C4-2B (cell line): ENCODE results near the gene MAFB.

Experiments used
- H3K27ac ChIP-seq: fragments of 450-650 bp; 2 replicates; pipeline ENCODE4 v1.5.1; 2017
- ZFX ChIP-seq: fragments of 450-650 bp; IDR thresholded peaks from 2 replicates; pipeline ENCODE4 v1.6.1; 2017
- TF ChIP-seq, protein P1 (sequence below): fragments of 450-650 bp; conservative IDR thresholded peaks from 2 replicates; pipeline ENCODE4 v1.5.1; 2017; ENCODE audit warnings: mild to moderate bottlenecking

Gene MAFB

DNA sequence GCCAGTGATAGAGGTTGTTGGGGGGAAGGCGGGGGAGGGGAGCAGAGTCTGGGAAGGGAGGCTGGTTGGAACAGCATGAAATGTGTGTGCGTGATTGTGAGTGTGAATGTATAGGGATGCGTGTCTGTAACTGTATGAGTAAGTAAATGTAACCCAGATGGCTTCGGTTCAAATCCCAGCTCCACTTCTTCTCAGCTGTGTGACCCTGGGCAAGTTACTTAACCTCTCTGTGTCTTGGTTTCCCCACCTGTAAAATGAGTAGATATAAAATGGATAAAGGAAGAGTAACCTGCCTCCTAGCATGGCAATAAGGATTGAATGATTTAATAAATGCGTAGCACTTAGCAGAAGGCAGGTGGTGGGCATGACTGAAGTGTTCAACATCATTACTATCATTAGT is 24.1 kb downstream of the MAFB start:
- TF ChIP-seq, protein P1, sequence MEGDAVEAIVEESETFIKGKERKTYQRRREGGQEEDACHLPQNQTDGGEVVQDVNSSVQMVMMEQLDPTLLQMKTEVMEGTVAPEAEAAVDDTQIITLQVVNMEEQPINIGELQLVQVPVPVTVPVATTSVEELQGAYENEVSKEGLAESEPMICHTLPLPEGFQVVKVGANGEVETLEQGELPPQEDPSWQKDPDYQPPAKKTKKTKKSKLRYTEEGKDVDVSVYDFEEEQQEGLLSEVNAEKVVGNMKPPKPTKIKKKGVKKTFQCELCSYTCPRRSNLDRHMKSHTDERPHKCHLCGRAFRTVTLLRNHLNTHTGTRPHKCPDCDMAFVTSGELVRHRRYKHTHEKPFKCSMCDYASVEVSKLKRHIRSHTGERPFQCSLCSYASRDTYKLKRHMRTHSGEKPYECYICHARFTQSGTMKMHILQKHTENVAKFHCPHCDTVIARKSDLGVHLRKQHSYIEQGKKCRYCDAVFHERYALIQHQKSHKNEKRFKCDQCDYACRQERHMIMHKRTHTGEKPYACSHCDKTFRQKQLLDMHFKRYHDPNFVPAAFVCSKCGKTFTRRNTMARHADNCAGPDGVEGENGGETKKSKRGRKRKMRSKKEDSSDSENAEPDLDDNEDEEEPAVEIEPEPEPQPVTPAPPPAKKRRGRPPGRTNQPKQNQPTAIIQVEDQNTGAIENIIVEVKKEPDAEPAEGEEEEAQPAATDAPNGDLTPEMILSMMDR, result no peak
- TF ChIP-seq ZFX, result no peak
- H3K27ac ChIP-seq, result 0 out of 2 replicates have a peak overlapping the region, but pooled peaks have one; percentile 18

DNA sequence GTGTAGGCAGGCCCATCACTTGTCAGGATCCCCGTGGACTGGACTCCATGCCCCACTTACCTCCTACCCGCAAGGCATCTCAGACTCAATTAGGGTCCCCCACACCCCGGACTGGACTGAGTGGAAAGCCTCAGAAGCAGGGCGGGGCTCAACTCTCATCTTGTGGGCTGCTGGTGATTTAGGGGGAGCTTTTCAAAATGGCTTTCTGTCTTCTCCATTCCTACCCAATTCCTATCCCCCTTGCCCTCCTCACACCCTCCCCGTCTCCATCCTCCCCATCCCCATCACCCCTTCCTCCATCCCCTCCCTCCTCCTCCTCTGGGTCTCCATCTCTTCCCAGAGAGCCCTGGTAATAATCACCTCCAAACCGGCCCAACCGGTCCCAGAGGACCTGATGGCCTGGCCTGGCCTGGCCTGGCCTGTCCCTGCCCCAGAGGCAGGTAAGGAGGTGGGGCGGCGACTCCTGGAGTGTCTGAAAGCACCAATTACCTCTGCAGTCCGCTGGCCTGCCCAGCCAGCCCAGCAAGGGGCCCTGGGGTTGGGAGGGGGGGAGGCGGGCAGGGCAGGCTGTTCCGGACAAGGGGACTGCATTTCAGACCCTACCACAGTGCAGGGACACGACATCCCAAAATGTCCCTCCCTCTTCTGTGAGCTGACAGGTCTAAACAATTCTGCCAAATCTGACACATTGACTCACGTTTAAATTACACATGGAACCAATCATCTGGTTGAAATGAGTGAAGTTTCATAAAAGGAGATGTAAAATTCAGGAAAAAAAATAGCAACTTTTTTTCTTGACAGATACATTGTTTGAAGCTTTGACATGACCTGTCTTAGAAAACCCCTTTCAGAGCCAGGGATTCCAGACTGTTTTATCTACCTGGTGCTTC is 24.8 kb downstream of the MAFB start:
- no peak for TF ChIP-seq ZFX
- TF ChIP-seq, protein P1, result no peak
- peak overlapping the region; percentile 18; the same call in 1 of the 2 replicates for H3K27ac ChIP-seq

DNA sequence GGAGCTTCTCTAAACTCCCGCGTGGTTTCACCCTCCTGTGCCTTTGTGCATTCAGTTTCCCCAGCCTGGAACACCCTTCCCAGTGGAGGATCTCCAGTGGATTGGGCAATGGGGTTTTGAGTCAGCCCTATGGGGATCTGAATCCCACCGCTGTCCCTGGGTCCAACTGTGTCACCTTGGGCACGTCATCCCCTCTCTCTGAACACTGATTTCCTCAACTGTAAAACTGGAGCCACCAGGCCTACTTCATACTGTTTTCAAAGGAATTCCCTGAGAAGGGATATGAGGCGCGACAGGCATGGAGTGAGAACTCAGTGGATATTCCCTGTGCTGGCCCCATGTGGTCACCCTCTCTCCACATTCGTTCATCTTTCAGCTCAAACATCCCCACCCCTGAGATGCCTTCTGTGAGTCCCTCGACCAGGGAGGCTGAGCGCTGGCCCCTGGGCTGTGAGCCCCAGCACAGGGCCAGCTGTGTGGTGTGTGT is 25.7 kb downstream of the MAFB start:
- TF ChIP-seq, protein P1, result no peak
- TF ChIP-seq ZFX, result no peak
- H3K27ac ChIP-seq, result no peak overlapping the region

DNA sequence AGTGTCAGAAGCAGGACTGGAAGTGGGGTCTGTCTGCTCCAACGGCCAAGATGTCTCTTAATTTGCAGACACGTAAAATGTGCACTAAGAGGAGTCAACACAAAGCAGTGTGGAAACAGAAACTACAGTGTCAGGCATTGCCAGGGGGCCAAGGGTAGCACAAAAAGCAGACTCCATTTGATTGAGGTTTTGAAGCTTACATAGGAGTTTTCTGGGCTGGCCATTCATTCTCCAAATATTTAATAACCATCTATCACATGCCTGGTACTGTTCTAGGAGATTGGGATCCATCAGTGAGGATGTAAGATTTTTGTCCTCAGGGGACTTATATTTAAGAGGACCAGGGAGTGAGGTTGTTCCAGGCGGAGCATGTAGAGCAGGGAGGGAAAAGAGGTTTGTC is 29.5 kb downstream of the MAFB start:
- H3K27ac ChIP-seq, result no peak overlapping the region
- TF ChIP-seq, protein P1, result no peak
- no peak for TF ChIP-seq ZFX

DNA sequence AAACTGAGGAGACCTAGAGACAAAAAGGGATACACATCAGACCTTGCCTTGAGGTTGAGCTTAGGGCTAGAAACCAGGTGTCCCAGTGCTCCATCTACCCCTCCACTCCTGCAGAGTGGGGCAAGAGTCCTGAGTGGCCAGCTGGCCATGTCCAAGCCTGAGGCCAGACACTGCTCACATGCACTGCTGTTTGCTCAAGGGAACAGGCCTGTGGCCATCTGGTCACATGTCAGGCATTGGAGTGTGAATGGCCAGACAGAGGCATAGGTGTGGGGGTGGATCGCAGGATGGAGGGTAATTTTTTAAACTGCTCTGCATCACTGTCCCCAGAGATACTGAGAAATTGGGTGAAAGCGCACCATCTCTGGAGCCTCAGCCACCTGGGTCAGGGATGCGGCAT is 30.5 kb downstream of the MAFB start:
- no peak overlapping the region for H3K27ac ChIP-seq
- no peak for TF ChIP-seq ZFX
- TF ChIP-seq, protein P1, result no peak

DNA sequence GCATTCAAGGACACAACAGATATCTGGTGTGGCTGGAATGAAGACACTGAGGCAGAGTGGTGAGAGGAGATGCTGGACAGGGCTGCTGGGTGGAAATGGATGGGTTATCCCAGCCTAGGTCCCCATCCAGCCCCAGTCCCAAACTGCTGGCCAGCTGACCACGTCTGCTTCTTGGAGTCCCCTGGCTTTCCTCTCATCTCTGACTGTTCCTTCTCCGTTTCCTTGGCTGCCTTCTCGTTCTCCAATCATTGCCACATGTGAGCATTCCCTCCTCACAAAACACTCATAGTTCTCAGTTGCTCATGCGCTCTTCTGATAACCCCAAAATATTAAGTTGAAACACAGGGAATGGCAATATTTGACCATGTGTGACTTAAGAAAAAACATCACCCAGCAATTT is 31.5 kb downstream of the MAFB start:
- H3K27ac ChIP-seq, result no peak overlapping the region
- TF ChIP-seq ZFX, result no peak
- TF ChIP-seq, protein P1, result no peak

DNA sequence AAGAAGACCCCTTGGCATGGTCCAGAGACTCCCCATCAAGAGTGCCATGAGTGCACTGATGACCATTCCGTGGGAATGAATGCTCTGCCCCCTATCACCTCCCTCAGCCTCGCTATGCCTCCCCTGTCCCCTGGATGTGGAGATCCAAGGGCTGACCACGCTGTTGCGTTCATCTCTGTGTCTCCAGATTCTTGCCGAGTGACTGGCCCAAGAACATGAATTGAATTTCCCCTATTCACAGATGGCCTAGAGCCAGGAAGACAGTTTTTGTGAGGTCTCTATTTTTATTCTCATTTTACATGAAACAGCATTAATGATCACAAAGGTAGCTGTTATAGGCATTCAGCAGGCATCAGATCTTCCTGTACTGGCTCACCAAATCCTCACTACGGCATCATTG is 33.6 kb downstream of the MAFB start:
- TF ChIP-seq, protein P1, result no peak
- TF ChIP-seq ZFX, result no peak
- H3K27ac ChIP-seq, result no peak overlapping the region
